Suprapubic skin (tissue), 4 donors: ENCODE data around the gene TMEM114. TPM values are rescaled to one million over a fixed set of nuclear protein-coding genes. Genes with fewer than 3 reads are reported as not detected.

Experiments used
- DNase-seq, 2 donors: peaks; one replicate each; pipeline ENCODE4 v3.0.0-alpha.2; 2019; ENCODE audit warnings: low spot score in 2 of 2
- H3K27ac ChIP-seq: fragments of 200-600 bp; sonication (generic); one replicate; pipeline ENCODE4 v1.5.1; 2019
- H3K27me3 ChIP-seq: fragments of 200-600 bp; sonication (generic); one replicate; pipeline ENCODE4 v1.5.1; 2019
- H3K36me3 ChIP-seq: fragments of 200-600 bp; sonication (generic); one replicate; pipeline ENCODE4 v1.5.1; 2019
- H3K4me1 ChIP-seq: fragments of 200-600 bp; sonication (generic); one replicate; pipeline ENCODE4 v1.5.1; 2019
- H3K4me3 ChIP-seq: fragments of 200-600 bp; sonication (generic); one replicate; pipeline ENCODE4 v1.5.1; 2019; ENCODE audit warnings: mild to moderate bottlenecking
- H3K9me3 ChIP-seq: fragments of 200-600 bp; sonication (generic); one replicate; pipeline ENCODE4 v1.5.1; 2019
- EP300 ChIP-seq: sonication (generic); formaldehyde crosslinking; IDR thresholded peaks from one replicate; pipeline ENCODE4 v1.6.1; 2017; ENCODE audit warnings: antibody characterized with exemption
- POLR2A ChIP-seq, 2 donors: fragments of 450-650 bp; IDR thresholded peaks; one replicate each; pipeline ENCODE4 v1.6.1; 2017; ENCODE audit warnings: antibody characterized with exemption in 2 of 2, mild to moderate bottlenecking in 2 of 2, moderate library complexity in 2 of 2
- POLR2AphosphoS5 ChIP-seq, 3 donors: sonication (generic); formaldehyde crosslinking; IDR thresholded peaks; one replicate each; pipeline ENCODE4 v1.6.1; 2017; ENCODE audit warnings: antibody characterized with exemption in 3 of 3
- WGBS: methylation state at CpG from one replicate; pipeline ENCODE4 v1.1.5; 2018; 5-methylcytosine and 5-hydroxymethylcytosine counted together
- total RNA-seq, 4 donors: library from RNA; depleted of rRNA; stranded (reverse); fragments of >200 nt; gene quantifications; one replicate each; pipeline ENCODE4 v1.1.0, GENCODE V29; 2016
- TF ChIP-seq, protein P1 (sequence below), 2 donors: fragments of 200-600 bp in 1 of 2; fragments of 450-650 bp in 1 of 2; sonication (generic) in 1 of 2; IDR thresholded peaks; one replicate each; pipeline ENCODE4 v1.5.1; 2016 to 2019; ENCODE audit warnings: antibody characterized with exemption in 2 of 2, mild to moderate bottlenecking in 1 of 2, moderate library complexity in 1 of 2

The TMEM114 gene
- total RNA-seq, 4 donors from 2014 or later: not detected

DNA sequence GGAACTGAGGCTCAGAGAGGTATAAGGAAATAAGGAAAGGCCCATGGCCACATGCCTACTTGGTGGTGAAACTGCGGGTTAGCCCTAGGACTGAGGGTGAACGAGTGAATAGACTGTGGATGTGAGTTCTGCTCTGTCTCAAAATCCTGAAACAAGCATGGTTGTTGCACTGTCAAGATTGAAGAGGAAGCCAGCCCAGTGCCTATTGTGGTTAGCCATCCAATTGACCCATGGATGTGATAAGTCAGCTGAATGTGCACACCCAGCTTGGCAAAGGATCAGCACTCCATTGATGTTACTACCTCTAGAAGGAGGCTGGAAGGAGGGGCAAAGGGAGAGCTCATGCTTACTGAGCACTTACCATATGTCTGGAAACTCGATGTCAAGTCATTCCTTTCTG is 4.5 kb downstream of the TMEM114 start:
- peaks cover 13% of the 10 kb centered on the region for H3K4me1 ChIP-seq
- TF ChIP-seq EP300 (no peak), POLR2A (IDR thresholded peaks at IDR 0.05) (no peak), POLR2AphosphoS5 (IDR thresholded peaks at IDR 0.05) (no peak)
- peaks cover 34% of the 10 kb centered on the region for H3K27me3 ChIP-seq
- 74% methylated on average over 3 of the region's 3 CpGs for WGBS
- no peaks in the 10 kb centered on the region for H3K9me3 ChIP-seq
- H3K4me3 ChIP-seq: no peak overlapping the region
- no peak overlapping the region for H3K27ac ChIP-seq
- H3K36me3 ChIP-seq: no peaks in the 10 kb centered on the region
- DNase-seq: no peak

DNA sequence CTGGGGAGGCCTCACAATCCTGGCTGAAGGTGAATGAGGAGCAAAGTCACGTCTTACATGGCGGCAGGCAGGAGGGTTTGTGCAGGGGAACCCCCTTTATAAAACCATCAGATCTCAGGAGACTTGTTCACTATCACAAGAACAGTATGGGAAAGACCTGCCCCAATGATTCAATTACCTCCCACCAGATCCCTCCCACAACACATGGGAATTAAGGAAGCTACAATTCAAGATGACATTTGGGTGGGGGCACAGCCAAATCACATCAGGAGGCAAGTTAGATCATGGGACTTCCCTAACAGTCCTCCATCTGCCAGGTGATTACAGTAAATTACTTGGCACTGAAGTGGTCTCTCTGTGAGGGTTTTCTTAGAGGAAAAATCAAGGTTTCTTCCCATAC is 5.3 kb downstream of the TMEM114 start:
- Histone ChIP-seq H3K9me3 (no peaks in the 10 kb centered on the region), H3K27ac (no peak overlapping the region), H3K36me3 (no peaks in the 10 kb centered on the region), H3K27me3 (peaks cover 26% of the 10 kb centered on the region), H3K4me3 (no peak overlapping the region), H3K4me1 (peaks cover 12% of the 10 kb centered on the region)
- 54% methylated on average over 2 of the region's 2 CpGs for WGBS
- DNase-seq: no peak
- TF ChIP-seq, protein P1, sequence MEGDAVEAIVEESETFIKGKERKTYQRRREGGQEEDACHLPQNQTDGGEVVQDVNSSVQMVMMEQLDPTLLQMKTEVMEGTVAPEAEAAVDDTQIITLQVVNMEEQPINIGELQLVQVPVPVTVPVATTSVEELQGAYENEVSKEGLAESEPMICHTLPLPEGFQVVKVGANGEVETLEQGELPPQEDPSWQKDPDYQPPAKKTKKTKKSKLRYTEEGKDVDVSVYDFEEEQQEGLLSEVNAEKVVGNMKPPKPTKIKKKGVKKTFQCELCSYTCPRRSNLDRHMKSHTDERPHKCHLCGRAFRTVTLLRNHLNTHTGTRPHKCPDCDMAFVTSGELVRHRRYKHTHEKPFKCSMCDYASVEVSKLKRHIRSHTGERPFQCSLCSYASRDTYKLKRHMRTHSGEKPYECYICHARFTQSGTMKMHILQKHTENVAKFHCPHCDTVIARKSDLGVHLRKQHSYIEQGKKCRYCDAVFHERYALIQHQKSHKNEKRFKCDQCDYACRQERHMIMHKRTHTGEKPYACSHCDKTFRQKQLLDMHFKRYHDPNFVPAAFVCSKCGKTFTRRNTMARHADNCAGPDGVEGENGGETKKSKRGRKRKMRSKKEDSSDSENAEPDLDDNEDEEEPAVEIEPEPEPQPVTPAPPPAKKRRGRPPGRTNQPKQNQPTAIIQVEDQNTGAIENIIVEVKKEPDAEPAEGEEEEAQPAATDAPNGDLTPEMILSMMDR (IDR thresholded peaks at IDR 0.05): no peak
- TF ChIP-seq POLR2A (IDR thresholded peaks at IDR 0.05): no peak
- no peak for TF ChIP-seq POLR2AphosphoS5 (IDR thresholded peaks at IDR 0.05)
- no peak for TF ChIP-seq EP300

DNA sequence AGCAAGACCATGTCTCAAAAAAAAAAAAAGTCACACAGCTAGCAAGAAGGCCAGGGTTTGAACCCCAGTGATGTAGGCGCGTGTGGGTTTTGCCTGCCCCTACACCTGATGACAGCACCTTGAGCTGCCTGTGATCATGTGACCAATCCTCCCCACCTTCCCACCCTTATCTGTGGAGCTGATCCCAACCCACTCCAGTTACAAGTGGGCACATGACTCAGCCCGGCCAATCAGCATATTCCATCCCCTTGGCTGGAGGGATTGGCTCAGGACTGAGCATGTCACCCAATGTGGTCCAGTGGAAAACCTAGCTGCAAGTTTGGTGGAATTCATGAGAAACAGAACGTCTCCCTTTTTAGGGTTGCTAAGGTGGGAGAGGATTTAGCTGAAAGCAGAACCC is 6.6 kb downstream of the TMEM114 start:
- DNase-seq: no peak
- Histone ChIP-seq H3K4me1 (no peaks in the 10 kb centered on the region), H3K27me3 (peaks cover 13% of the 10 kb centered on the region), H3K36me3 (no peaks in the 10 kb centered on the region), H3K4me3 (no peak overlapping the region), H3K9me3 (no peaks in the 10 kb centered on the region), H3K27ac (no peak overlapping the region)
- WGBS: 74% methylated on average over 4 of the region's 4 CpGs
- TF ChIP-seq, protein P1 (IDR thresholded peaks at IDR 0.05): no peak
- TF ChIP-seq EP300 (no peak), POLR2A (IDR thresholded peaks at IDR 0.05) (no peak), POLR2AphosphoS5 (IDR thresholded peaks at IDR 0.05) (no peak)

DNA sequence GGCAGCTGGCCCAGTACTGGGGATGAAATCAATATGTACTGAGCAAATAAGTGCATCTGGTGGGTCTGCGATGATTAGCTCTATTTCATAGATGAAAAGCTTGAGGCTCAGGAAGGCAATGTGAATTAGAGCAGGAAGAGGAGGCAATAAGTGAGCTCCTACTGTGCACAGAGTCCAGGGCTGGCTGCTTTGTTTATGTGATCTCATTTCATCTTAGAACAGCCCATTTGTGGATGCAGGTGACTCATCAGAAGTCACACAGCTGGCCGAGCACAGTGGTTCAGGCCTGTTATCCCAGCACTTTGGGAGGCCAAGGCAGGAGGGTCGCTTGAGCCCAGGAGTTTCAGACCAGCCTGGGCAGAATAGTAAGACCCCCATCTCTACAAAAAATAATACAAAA is 7.1 kb downstream of the TMEM114 start:
- H3K9me3 ChIP-seq: no peaks in the 10 kb centered on the region
- no peaks in the 10 kb centered on the region for H3K36me3 ChIP-seq
- no peak overlapping the region for H3K4me3 ChIP-seq
- H3K27me3 ChIP-seq: peaks cover 10% of the 10 kb centered on the region
- no peak for DNase-seq
- 77% methylated on average over 3 of the region's 3 CpGs for WGBS
- TF ChIP-seq, protein P1 (IDR thresholded peaks at IDR 0.05): no peak
- TF ChIP-seq EP300: no peak
- no peak for TF ChIP-seq POLR2AphosphoS5 (IDR thresholded peaks at IDR 0.05)
- no peak for TF ChIP-seq POLR2A (IDR thresholded peaks at IDR 0.05)
- no peak overlapping the region for H3K27ac ChIP-seq
- no peaks in the 10 kb centered on the region for H3K4me1 ChIP-seq

DNA sequence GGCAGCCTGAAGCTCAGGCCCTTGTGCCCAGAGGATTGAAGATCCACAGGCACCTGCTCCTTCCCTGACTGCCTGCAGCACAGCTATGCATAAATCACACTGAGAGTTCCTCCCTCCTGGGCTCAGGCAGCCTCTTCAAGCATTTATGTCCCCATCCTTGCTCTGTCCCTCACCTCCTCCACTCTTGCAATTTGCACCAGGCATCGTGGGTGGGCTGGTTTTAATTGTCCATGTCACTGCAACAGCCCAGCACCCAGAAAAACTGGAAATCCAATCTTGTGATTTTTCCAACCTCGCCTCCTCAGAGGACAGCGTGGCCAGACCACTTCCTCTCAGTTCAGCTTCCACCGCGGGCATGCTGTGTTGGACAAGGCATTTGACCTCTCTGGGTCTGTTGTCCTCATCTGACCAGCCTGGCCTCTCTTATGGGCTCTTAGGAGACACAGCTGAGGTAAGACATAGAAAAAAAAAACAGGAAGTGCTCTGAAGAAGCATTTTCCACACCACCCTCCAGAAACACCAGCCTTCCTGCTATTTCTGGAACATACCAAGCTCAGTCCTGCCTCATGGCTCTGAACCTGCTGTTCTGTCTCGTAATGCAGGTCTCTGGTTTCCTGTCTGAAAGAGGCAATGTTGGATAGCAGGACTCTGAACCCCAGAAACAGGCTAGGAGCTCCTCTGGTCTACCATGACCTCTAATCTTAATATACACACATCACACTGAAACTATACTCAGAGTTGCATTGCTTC is 8.3 kb downstream of the TMEM114 start:
- Histone ChIP-seq H3K27ac (no peak overlapping the region), H3K27me3 (peaks cover 6% of the 10 kb centered on the region), H3K4me1 (no peaks in the 10 kb centered on the region), H3K4me3 (no peak overlapping the region), H3K36me3 (no peaks in the 10 kb centered on the region), H3K9me3 (no peaks in the 10 kb centered on the region)
- TF ChIP-seq POLR2A (IDR thresholded peaks at IDR 0.05): no peak
- no peak for TF ChIP-seq EP300
- no peak for TF ChIP-seq POLR2AphosphoS5 (IDR thresholded peaks at IDR 0.05)
- TF ChIP-seq, protein P1 (IDR thresholded peaks at IDR 0.05): no peak
- WGBS: 41% methylated on average over 6 of the region's 6 CpGs
- no peak for DNase-seq
